T-helper 17 cell (primary cell): ENCODE results near the gene BOD1L2. TPM values are rescaled to one million over a fixed set of nuclear protein-coding genes. Genes with fewer than 3 reads are reported as not detected.

Experiments
- ATAC-seq: fragments of 150-1000 bp; cut with Tn5 transposase; 2 replicates; pipeline ENCODE4 v1.10.0; 2021; ENCODE audit warnings: mild to moderate bottlenecking, moderate library complexity
- DNase-seq, 3 donors: peaks; one replicate each; pipeline versions ENCODE4 v3.0.0 to v3.0.0-alpha.2; 2020 to 2021
- H3K9me3 ChIP-seq: one replicate; pipeline ENCODE4 v1.7.0; 2013; ENCODE audit warnings: low read length, mild to moderate bottlenecking; ENCODE audit not compliant: control insufficient read depth, poor library complexity, severe bottlenecking
- H3K27ac Mint-ChIP-seq: one replicate; pipeline ENCODE4 v1.8.0; 2022; ENCODE audit warnings: mild to moderate bottlenecking, moderate library complexity, mixed read lengths
- H3K27me3 Mint-ChIP-seq: one replicate; pipeline ENCODE4 v1.8.0; 2022; ENCODE audit warnings: mixed read lengths
- H3K36me3 Mint-ChIP-seq: one replicate; pipeline ENCODE4 v1.8.0; 2022; ENCODE audit warnings: low read depth, mixed read lengths
- H3K4me1 Mint-ChIP-seq: one replicate; pipeline ENCODE4 v1.8.0; 2022; ENCODE audit warnings: mild to moderate bottlenecking, mixed read lengths
- H3K4me3 Mint-ChIP-seq: one replicate; pipeline ENCODE4 v1.8.0; 2022; ENCODE audit warnings: mild to moderate bottlenecking, moderate library complexity, mixed read lengths
- total RNA-seq, 4 donors: library from RNA in 2 of 4; stranded (reverse) in 2 of 4; gene quantifications; one replicate each; pipeline ENCODE4 v1.2.3 and lab custom pipeline; 2022 to 2026

The BOD1L2 gene
- total RNA-seq, 2 donors from 2014 or later = not detected

DNA sequence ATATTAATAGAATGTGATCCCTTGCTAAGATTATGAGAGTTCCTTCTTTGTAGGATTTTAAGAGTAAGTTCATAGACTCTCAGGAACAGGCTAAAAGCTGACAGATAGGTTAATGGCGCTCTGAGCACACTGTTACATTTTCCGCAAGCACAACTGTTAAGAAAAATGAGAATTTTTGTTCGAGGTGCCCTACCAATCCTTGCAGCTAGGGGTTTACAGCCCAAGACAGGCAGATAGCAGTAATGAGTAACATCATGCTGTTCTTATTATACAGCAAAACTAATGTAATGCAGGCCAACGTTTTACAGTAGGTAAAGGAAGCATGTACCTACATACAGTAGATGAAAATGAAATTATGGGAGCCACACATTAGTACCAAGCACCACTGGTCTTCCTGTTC is 11.2 kb upstream of the BOD1L2 start:
- no peaks in the 10 kb centered on the region for H3K36me3 Mint-ChIP-seq
- H3K27ac Mint-ChIP-seq = no peak overlapping the region
- no peak for ATAC-seq

DNA sequence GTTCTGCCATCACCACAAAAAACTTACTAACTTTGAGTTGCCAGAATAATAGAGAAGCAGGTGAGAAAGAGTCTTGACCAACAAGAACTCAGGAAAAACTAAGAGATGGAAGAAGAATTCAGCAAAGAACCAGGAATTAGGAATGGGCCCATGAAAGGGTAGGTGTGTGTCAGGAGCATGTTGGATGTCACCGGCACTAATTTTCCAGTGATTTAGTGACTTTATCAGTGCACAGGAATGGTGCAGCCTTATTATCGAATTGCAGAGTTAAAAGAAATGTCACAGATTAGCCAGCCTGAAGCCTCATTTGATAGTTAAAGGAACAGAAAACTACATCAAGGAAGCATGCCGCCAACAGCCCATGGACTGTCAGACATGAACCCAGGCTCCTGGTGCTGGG is 9.0 kb upstream of the BOD1L2 start:
- Mint-ChIP-seq H3K27ac (no peak overlapping the region), H3K27me3 (peaks cover 30% of the 10 kb centered on the region), H3K36me3 (no peaks in the 10 kb centered on the region), H3K4me1 (no peaks in the 10 kb centered on the region), H3K4me3 (no peak overlapping the region)
- DNase-seq (no peak), ATAC-seq (no peak)
- no peaks in the 10 kb centered on the region for H3K9me3 ChIP-seq

More for the DNA sequence above, 11.2 kb upstream of the BOD1L2 start:
- no peaks in the 10 kb centered on the region for H3K4me1 Mint-ChIP-seq
- H3K27me3 Mint-ChIP-seq = peaks cover 38% of the 10 kb centered on the region
- no peak for DNase-seq
- no peak overlapping the region for H3K4me3 Mint-ChIP-seq
- H3K9me3 ChIP-seq = no peaks in the 10 kb centered on the region

DNA sequence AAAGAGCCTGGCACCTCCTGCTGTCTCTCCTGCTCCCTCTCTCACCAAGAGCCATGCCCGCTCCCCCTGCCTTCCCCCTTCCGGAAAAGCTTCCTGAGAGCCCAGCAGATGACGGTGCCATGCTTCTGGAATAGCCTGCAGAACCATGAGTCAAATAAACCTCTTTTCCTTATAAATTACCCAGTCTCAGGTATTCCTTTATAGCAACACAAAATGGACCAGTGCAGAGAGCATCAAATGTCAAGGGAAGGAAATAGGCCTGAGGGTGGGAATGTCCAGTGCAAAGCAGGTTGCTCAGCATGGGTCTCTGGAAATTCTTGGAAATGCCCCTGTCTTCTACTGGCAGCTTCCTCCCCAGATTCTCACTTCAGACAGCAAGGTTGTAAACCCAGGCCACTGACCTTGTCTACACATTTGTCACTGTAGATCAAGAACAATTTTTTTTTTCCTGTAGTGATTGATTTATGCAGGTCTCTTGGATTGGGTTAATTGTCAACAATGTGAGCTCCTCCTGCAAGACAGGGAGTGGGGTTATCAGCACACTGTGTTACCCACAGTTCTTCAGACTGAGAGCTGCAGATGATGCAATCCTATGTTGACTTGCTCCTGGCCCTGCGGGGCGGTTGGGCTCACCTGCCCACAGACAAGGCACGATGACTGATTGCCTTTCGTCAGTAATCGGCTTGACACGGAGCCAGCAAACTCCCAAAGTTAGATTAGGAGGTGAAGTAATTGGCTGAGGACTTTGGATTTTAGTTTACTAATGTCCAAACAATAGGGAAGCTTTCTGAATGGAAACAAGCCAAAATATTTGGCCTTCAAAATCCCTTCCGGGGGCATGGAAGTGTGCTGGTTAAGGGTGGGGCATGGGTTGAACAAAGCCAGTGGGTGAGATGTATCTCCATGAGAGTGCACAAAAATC is 5.4 kb upstream of the BOD1L2 start:
- no peaks in the 10 kb centered on the region for H3K4me1 Mint-ChIP-seq
- DNase-seq (no peak), ATAC-seq (no peak)
- H3K4me3 Mint-ChIP-seq = no peak overlapping the region
- no peaks in the 10 kb centered on the region for H3K9me3 ChIP-seq
- H3K27ac Mint-ChIP-seq = no peak overlapping the region
- H3K36me3 Mint-ChIP-seq = no peaks in the 10 kb centered on the region
- H3K27me3 Mint-ChIP-seq = peaks cover 23% of the 10 kb centered on the region

DNA sequence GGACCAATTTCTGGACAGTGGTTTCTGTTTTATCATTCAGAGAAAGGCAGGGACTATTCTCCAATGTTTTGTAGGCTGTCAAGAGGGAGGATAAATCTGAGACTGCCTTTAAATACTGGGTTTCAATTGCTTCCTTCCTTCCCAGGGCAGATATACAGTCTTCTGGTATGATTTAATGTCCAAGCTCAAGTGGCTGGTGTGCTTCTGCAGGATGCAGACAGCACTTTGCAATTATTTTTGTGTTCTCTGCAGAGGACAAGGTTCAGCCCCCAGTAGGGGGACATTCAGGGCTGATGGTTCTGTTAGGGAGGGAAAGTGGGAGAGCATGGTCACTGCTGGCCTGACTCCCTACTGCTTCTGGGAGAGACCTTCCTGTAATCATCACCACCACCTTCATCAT is 4.6 kb upstream of the BOD1L2 start:
- H3K27ac Mint-ChIP-seq = no peak overlapping the region
- H3K4me3 Mint-ChIP-seq = no peak overlapping the region
- H3K36me3 Mint-ChIP-seq = no peaks in the 10 kb centered on the region
- DNase-seq (no peak), ATAC-seq (no peak)
- no peaks in the 10 kb centered on the region for H3K9me3 ChIP-seq
- no peaks in the 10 kb centered on the region for H3K4me1 Mint-ChIP-seq
- H3K27me3 Mint-ChIP-seq = peaks cover 22% of the 10 kb centered on the region

DNA sequence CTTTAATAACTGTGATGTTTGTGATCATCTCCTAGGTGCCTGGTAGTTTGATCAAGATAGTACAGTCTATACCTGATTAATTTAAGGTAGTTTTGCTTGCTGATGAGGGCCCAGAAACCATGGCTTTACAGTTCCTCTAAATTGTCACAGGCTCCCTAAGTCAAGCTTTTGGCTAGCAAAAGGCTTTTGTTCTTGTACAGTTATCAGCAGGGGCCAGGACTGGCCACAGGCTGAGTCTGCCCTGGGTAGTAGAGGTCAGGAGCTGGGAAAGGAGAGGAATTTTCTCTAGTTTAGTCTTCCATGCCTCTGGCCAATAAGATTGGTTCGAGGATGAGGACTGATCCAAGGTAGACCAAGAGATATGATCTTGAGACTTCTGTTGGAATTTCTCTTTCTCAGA is 3.6 kb upstream of the BOD1L2 start:
- Mint-ChIP-seq H3K27ac (no peak overlapping the region), H3K4me3 (no peak overlapping the region), H3K4me1 (no peaks in the 10 kb centered on the region), H3K36me3 (no peaks in the 10 kb centered on the region), H3K27me3 (peaks cover 22% of the 10 kb centered on the region)
- ATAC-seq (no peak), DNase-seq (no peak)
- H3K9me3 ChIP-seq = no peaks in the 10 kb centered on the region

- Mint-ChIP-seq H3K4me1 (no peaks in the 10 kb centered on the region), H3K36me3 (peaks cover 3% of the 10 kb centered on the region), H3K4me3 (no peak overlapping the region), H3K27ac (no peak overlapping the region), H3K27me3 (peaks cover 17% of the 10 kb centered on the region)
- ATAC-seq = no peak
- H3K9me3 ChIP-seq = no peaks in the 10 kb centered on the region
- DNase-seq = no peak
Observed at GRCh38 chr18:57148263-57148662, 1.4 kb downstream of the BOD1L2 start.

DNA sequence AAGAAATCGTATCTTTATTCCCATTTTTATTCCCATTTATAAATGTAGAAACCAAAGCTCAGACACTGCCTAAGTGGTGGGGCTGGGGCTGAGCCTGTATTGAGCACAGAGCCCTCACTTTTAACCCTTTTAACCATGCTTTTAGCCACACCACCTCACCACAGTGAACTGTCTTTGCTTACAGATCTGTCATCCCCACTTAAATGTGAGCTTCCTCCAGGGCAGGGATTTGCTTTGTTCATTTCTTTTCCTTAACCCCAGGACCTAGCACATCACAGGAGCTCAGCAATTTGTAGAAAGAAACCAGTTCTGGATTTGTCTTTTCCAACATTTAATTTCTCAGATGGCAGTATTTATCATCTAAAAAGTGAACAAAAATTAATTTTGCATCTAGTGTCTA is 2.2 kb downstream of the BOD1L2 start:
- no peak overlapping the region for H3K4me3 Mint-ChIP-seq
- no peak for ATAC-seq
- peaks cover 3% of the 10 kb centered on the region for H3K36me3 Mint-ChIP-seq
- H3K9me3 ChIP-seq = no peaks in the 10 kb centered on the region
- peaks cover 13% of the 10 kb centered on the region for H3K27me3 Mint-ChIP-seq
- DNase-seq = no peak
- H3K27ac Mint-ChIP-seq = no peak overlapping the region
- no peaks in the 10 kb centered on the region for H3K4me1 Mint-ChIP-seq

- no peak for ATAC-seq
- Mint-ChIP-seq H3K27me3 (peaks cover 12% of the 10 kb centered on the region), H3K4me3 (no peak overlapping the region)
Observed at GRCh38 chr18:57149531-57149930, 2.6 kb downstream of the BOD1L2 start.

DNA sequence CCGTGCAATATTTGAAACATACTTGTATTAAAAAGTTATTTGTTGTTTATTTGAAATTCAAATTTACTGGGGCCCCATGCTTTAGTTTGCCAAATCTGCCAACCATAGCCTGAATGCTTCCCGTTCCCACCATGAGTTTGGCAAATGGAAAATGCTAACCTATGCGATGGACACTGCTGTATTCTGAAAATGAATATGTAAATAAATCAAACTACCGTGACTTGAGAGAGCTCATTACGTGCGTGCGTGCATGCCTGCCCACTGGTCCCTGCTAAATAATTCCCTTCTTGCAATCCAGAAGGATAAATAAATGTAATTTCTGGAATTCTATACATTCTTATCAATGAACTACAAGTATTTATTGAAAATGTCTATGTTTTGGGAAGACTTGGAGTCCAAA is 3.2 kb downstream of the BOD1L2 start:
- no peaks in the 10 kb centered on the region for H3K4me1 Mint-ChIP-seq
- peaks cover 7% of the 10 kb centered on the region for H3K27me3 Mint-ChIP-seq
- H3K4me3 Mint-ChIP-seq = no peak overlapping the region
- peaks cover 3% of the 10 kb centered on the region for H3K36me3 Mint-ChIP-seq
- DNase-seq (no peak), ATAC-seq (no peak)
- H3K27ac Mint-ChIP-seq = no peak overlapping the region
- H3K9me3 ChIP-seq = no peaks in the 10 kb centered on the region

More at GRCh38 chr18:57149531-57149930, 2.6 kb downstream of the BOD1L2 start:
- H3K9me3 ChIP-seq = no peaks in the 10 kb centered on the region
- H3K36me3 Mint-ChIP-seq = peaks cover 3% of the 10 kb centered on the region
- no peaks in the 10 kb centered on the region for H3K4me1 Mint-ChIP-seq
- no peak for DNase-seq
- H3K27ac Mint-ChIP-seq = no peak overlapping the region

DNA sequence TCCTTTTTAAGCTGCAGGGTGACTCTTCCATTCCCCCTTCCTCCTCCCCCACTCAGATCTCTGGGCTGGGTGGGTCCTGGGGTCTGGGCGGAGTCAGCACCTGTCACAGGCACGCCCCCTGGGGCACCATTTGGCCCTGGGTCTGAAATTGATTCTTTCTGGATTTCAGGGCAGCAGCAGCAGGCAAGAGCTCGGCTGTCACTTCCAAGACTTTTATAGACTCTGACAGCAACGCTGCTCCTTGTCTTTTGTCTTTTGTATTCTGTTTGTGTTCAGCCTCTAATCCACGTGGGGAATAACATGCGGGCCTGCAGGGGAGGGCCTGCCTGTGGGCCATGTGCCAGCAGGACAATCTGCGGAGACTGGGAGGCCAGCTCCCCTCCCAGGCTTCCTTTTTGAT is 3.9 kb downstream of the BOD1L2 start:
- ATAC-seq (no peak), DNase-seq (no peak)
- Mint-ChIP-seq H3K4me3 (no peak overlapping the region), H3K36me3 (peaks cover 3% of the 10 kb centered on the region), H3K27me3 (peaks cover 11% of the 10 kb centered on the region), H3K4me1 (no peaks in the 10 kb centered on the region), H3K27ac (no peak overlapping the region)
- H3K9me3 ChIP-seq = no peaks in the 10 kb centered on the region

- Mint-ChIP-seq H3K27me3 (peaks cover 12% of the 10 kb centered on the region), H3K27ac (no peak overlapping the region), H3K4me3 (no peak overlapping the region), H3K36me3 (peaks cover 3% of the 10 kb centered on the region), H3K4me1 (no peaks in the 10 kb centered on the region)
- ATAC-seq (no peak), DNase-seq (no peak)
- no peaks in the 10 kb centered on the region for H3K9me3 ChIP-seq
Observed at GRCh38 chr18:57154191-57154830, 7.4 kb downstream of the BOD1L2 start.

DNA sequence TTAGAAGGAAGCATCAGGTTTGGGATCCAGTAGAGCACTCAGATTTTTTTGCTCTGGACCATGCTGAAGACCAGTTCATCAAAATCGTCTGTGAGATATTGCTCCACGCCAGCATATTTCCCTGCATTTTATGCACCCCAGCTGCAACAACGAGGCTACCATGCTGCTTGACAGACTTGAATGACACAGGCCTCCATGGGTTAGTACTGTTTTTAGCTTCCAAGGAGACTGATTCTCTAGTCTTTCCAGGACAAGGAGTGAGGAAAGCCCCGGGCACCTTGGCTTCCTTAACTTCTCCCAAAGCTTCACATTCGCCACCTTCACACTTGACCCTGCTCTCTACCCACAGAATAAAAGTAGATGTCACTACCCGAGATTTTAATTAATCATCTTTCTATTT is 17.5 kb downstream of the BOD1L2 start:
- no peak for ATAC-seq
- H3K36me3 Mint-ChIP-seq = no peaks in the 10 kb centered on the region
- DNase-seq = no peak

DNA sequence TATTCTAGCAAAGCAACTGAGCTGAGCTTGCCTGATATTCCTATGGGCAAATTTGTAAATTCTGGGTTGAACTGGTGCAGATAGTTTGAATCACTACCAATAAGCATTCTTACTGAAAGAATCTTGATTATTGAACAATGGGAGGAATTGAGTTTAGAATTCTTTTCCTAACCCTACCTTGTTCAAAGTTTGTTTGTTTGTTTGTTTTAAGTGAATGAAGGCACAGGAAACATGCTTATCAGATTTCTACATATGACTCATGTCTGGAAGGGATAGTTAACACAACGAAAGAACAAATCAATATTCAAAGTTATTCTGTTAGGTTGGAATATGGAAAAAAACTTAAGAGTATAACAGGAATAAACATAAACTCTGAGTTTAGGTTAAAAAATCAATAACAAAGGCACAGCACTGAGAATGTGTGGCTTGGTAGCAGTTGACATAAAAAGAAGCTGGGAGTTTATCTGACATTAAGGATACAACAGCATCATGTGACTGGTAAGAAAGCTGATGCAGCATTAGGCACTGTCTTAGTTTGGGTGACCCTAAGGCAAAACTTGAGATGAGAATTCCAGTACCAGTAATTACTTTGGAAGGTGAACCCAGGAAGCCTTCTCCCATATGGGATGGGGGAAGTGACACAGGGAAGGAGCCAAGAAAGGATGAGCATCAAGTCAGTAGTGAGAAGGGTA is 20.9 kb downstream of the BOD1L2 start:
- H3K4me1 Mint-ChIP-seq = no peaks in the 10 kb centered on the region
- no peak overlapping the region for H3K27ac Mint-ChIP-seq
- no peak for DNase-seq
- peaks cover 5% of the 10 kb centered on the region for H3K27me3 Mint-ChIP-seq
- ATAC-seq = no peak
- no peaks in the 10 kb centered on the region for H3K36me3 Mint-ChIP-seq
- H3K4me3 Mint-ChIP-seq = no peak overlapping the region
- H3K9me3 ChIP-seq = no peaks in the 10 kb centered on the region

More for the DNA sequence above, 17.5 kb downstream of the BOD1L2 start:
- H3K27ac Mint-ChIP-seq = no peak overlapping the region
- peaks cover 5% of the 10 kb centered on the region for H3K27me3 Mint-ChIP-seq
- no peaks in the 10 kb centered on the region for H3K9me3 ChIP-seq
- no peaks in the 10 kb centered on the region for H3K4me1 Mint-ChIP-seq
- H3K4me3 Mint-ChIP-seq = no peak overlapping the region
